Measurements from ENCODE around the gene ELF5.

ELF5 gene

GRCh38 chr11:34508524-34508923 is 5.1 kb downstream of the ELF5 start:
- no peak overlapping the region for H3K4me3 Mint-ChIP-seq
- no peaks in the 10 kb centered on the region for H3K4me1 Mint-ChIP-seq
- H3K36me3 Mint-ChIP-seq, result no peaks in the 10 kb centered on the region
- H3K9me3 Mint-ChIP-seq, result no peaks in the 10 kb centered on the region
- no peak overlapping the region for H3K27ac Mint-ChIP-seq
- no peaks in the 10 kb centered on the region for H3K27me3 Mint-ChIP-seq

- H3K4me3 Mint-ChIP-seq, result no peak overlapping the region
- no peaks in the 10 kb centered on the region for H3K4me1 Mint-ChIP-seq
- no peaks in the 10 kb centered on the region for H3K9me3 Mint-ChIP-seq
- H3K27ac Mint-ChIP-seq, result no peak overlapping the region
- H3K27me3 Mint-ChIP-seq, result no peaks in the 10 kb centered on the region
- no peaks in the 10 kb centered on the region for H3K36me3 Mint-ChIP-seq
These were observed 6.0 kb downstream of the ELF5 start for GRCh38 chr11:34507610-34508009.

- H3K9me3 Mint-ChIP-seq, result no peaks in the 10 kb centered on the region
- no peak overlapping the region for H3K27ac Mint-ChIP-seq
- no peaks in the 10 kb centered on the region for H3K36me3 Mint-ChIP-seq
- no peak overlapping the region for H3K4me3 Mint-ChIP-seq
- no peaks in the 10 kb centered on the region for H3K27me3 Mint-ChIP-seq
- H3K4me1 Mint-ChIP-seq, result no peaks in the 10 kb centered on the region
These were observed 6.4 kb downstream of the ELF5 start for GRCh38 chr11:34507156-34507555.

- H3K27me3 Mint-ChIP-seq, result no peaks in the 10 kb centered on the region
- H3K9me3 Mint-ChIP-seq, result no peaks in the 10 kb centered on the region
- H3K4me1 Mint-ChIP-seq, result no peaks in the 10 kb centered on the region
- H3K27ac Mint-ChIP-seq, result no peak overlapping the region
- H3K36me3 Mint-ChIP-seq, result no peaks in the 10 kb centered on the region
- H3K4me3 Mint-ChIP-seq, result no peak overlapping the region
These were observed 7.7 kb downstream of the ELF5 start for GRCh38 chr11:34505874-34506273.

GRCh38 chr11:34502949-34503348 is 10.6 kb downstream of the ELF5 start:
- Mint-ChIP-seq H3K36me3 (no peaks in the 10 kb centered on the region), H3K9me3 (no peaks in the 10 kb centered on the region), H3K27ac (no peak overlapping the region)

GRCh38 chr11:34501949-34502348 is 11.6 kb downstream of the ELF5 start:
- Mint-ChIP-seq H3K9me3 (no peaks in the 10 kb centered on the region), H3K27me3 (no peaks in the 10 kb centered on the region), H3K27ac (no peak overlapping the region), H3K36me3 (no peaks in the 10 kb centered on the region), H3K4me1 (no peaks in the 10 kb centered on the region), H3K4me3 (no peak overlapping the region)

More at GRCh38 chr11:34502949-34503348, 10.6 kb downstream of the ELF5 start:
- Mint-ChIP-seq H3K4me3 (no peak overlapping the region), H3K27me3 (no peaks in the 10 kb centered on the region), H3K4me1 (no peaks in the 10 kb centered on the region)

- no peak overlapping the region for H3K27ac Mint-ChIP-seq
- no peaks in the 10 kb centered on the region for H3K4me1 Mint-ChIP-seq
- no peaks in the 10 kb centered on the region for H3K27me3 Mint-ChIP-seq
These were observed 12.1 kb downstream of the ELF5 start for GRCh38 chr11:34501500-34501899.

GRCh38 chr11:34499719-34500500 is 13.7 kb downstream of the ELF5 start:
- Mint-ChIP-seq H3K4me1 (no peaks in the 10 kb centered on the region), H3K4me3 (no peak overlapping the region), H3K27me3 (no peaks in the 10 kb centered on the region), H3K27ac (no peak overlapping the region), H3K9me3 (no peaks in the 10 kb centered on the region), H3K36me3 (no peaks in the 10 kb centered on the region)

More at GRCh38 chr11:34501500-34501899, 12.1 kb downstream of the ELF5 start:
- Mint-ChIP-seq H3K4me3 (no peak overlapping the region), H3K36me3 (no peaks in the 10 kb centered on the region), H3K9me3 (no peaks in the 10 kb centered on the region)

- no peaks in the 10 kb centered on the region for H3K4me1 Mint-ChIP-seq
- H3K27me3 Mint-ChIP-seq, result no peaks in the 10 kb centered on the region
- H3K27ac Mint-ChIP-seq, result no peak overlapping the region
- H3K36me3 Mint-ChIP-seq, result no peaks in the 10 kb centered on the region
- H3K4me3 Mint-ChIP-seq, result no peak overlapping the region
- no peaks in the 10 kb centered on the region for H3K9me3 Mint-ChIP-seq
These were observed 17.7 kb downstream of the ELF5 start for GRCh38 chr11:34495724-34496377.

GRCh38 chr11:34495239-34495723 is 18.3 kb downstream of the ELF5 start:
- no peak overlapping the region for H3K4me3 Mint-ChIP-seq
- no peaks in the 10 kb centered on the region for H3K4me1 Mint-ChIP-seq
- no peaks in the 10 kb centered on the region for H3K9me3 Mint-ChIP-seq
- no peaks in the 10 kb centered on the region for H3K27me3 Mint-ChIP-seq
- H3K36me3 Mint-ChIP-seq, result no peaks in the 10 kb centered on the region
- H3K27ac Mint-ChIP-seq, result no peak overlapping the region

- no peaks in the 10 kb centered on the region for H3K4me1 Mint-ChIP-seq
- no peak overlapping the region for H3K27ac Mint-ChIP-seq
- H3K36me3 Mint-ChIP-seq, result no peaks in the 10 kb centered on the region
- no peak overlapping the region for H3K4me3 Mint-ChIP-seq
- no peaks in the 10 kb centered on the region for H3K27me3 Mint-ChIP-seq
- H3K9me3 Mint-ChIP-seq, result no peaks in the 10 kb centered on the region
These were observed 19.5 kb downstream of the ELF5 start for GRCh38 chr11:34493926-34494595.

GRCh38 chr11:34493468-34493867 is 20.1 kb downstream of the ELF5 start:
- Mint-ChIP-seq H3K27ac (no peak overlapping the region), H3K36me3 (no peaks in the 10 kb centered on the region), H3K27me3 (no peaks in the 10 kb centered on the region), H3K4me1 (no peaks in the 10 kb centered on the region), H3K9me3 (no peaks in the 10 kb centered on the region), H3K4me3 (no peak overlapping the region)

GRCh38 chr11:34492806-34493414 is 20.7 kb downstream of the ELF5 start:
- H3K27me3 Mint-ChIP-seq, result no peaks in the 10 kb centered on the region
- H3K36me3 Mint-ChIP-seq, result no peaks in the 10 kb centered on the region
- no peaks in the 10 kb centered on the region for H3K9me3 Mint-ChIP-seq
- H3K4me1 Mint-ChIP-seq, result no peaks in the 10 kb centered on the region
- H3K4me3 Mint-ChIP-seq, result no peak overlapping the region
- H3K27ac Mint-ChIP-seq, result no peak overlapping the region

GRCh38 chr11:34490304-34490703 is 23.3 kb downstream of the ELF5 start:
- Mint-ChIP-seq H3K4me1 (no peaks in the 10 kb centered on the region), H3K27ac (no peak overlapping the region), H3K27me3 (no peaks in the 10 kb centered on the region), H3K36me3 (no peaks in the 10 kb centered on the region), H3K9me3 (no peaks in the 10 kb centered on the region), H3K4me3 (no peak overlapping the region)

- H3K4me1 Mint-ChIP-seq, result no peaks in the 10 kb centered on the region
- no peaks in the 10 kb centered on the region for H3K36me3 Mint-ChIP-seq
- H3K9me3 Mint-ChIP-seq, result no peaks in the 10 kb centered on the region
- no peaks in the 10 kb centered on the region for H3K27me3 Mint-ChIP-seq
- H3K27ac Mint-ChIP-seq, result no peak overlapping the region
- no peak overlapping the region for H3K4me3 Mint-ChIP-seq
These were observed 24.6 kb downstream of the ELF5 start for GRCh38 chr11:34488855-34489557.
